ENCODE results near the gene ZNF514.

DNA sequence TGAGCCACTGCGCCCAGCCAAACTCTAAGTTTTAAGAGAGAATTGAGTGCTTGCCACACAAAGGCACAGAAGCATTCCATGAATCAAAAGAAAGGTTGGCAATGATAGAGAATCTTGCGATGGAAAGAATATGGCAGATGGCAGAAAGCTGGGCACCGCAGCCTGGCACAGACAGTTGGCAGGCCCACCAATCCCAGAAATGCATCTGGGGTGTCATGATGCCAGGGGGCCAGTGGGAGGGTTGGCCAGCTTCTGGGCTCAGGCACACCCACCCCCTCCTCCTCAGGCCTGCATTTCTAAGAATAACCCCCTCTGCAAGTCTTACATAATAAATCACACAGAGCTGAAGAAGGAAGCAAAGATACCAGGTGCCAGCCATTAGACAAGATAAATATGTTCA, 25.5 kb upstream of the ZNF514 start:
- TF ChIP-seq POLR2A (IDR thresholded peaks at IDR 0.05; ENCODE audit: low read depth, low read length) (no peak), TAF1 (IDR thresholded peaks at IDR 0.05; ENCODE audit: borderline replicate concordance, low read depth, low read length) (no peak)

All from GM12892 (cell line).